Sigmoid colon (tissue), 4 donors: ENCODE results near the gene CCDC138.

ENCODE experiments used
- EP300 ChIP-seq, 4 donors: sonication (generic); formaldehyde crosslinking; IDR thresholded peaks; one replicate each; pipeline ENCODE4 v1.6.1; 2017; ENCODE audit warnings: antibody characterized with exemption in 4 of 4
- POLR2A ChIP-seq, 2 donors: fragments of 450-650 bp; IDR thresholded peaks; one replicate each; pipeline ENCODE4 v1.6.1; 2016; ENCODE audit warnings: antibody characterized with exemption in 2 of 2, mild to moderate bottlenecking in 2 of 2, moderate library complexity in 2 of 2
- POLR2AphosphoS5 ChIP-seq, 4 donors: sonication (generic); formaldehyde crosslinking; IDR thresholded peaks; one replicate each; pipeline ENCODE4 v1.6.1; 2017; ENCODE audit warnings: antibody characterized with exemption in 4 of 4
- TF ChIP-seq, protein P1 (sequence below), 4 experiments: fragments of 450-650 bp in 3 of 4; fragments of 200-600 bp in 1 of 4; IDR thresholded peaks; one replicate each; pipeline ENCODE4 v1.5.1; 2016 to 2019; ENCODE audit warnings: antibody characterized with exemption in 4 of 4, mild to moderate bottlenecking in 3 of 4, moderate library complexity in 2 of 4

DNA sequence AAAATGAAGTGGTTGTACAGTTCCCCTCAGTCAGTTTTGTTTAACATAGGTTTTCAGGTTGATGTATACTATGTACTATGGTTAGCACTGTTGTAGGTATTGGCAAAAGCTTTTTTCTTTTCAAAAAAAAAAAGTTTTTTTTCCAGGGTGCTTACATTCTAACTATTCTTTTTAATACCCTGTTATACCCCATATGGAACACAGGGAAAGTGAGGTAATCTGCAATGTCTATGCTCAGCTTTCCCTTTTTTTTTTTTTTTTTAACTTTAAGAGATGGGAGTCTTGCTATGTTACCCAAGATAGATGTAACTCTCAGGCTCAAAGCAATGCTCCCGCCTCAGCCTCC, 590 bp upstream of the CCDC138 start:
- TF ChIP-seq, protein P1, sequence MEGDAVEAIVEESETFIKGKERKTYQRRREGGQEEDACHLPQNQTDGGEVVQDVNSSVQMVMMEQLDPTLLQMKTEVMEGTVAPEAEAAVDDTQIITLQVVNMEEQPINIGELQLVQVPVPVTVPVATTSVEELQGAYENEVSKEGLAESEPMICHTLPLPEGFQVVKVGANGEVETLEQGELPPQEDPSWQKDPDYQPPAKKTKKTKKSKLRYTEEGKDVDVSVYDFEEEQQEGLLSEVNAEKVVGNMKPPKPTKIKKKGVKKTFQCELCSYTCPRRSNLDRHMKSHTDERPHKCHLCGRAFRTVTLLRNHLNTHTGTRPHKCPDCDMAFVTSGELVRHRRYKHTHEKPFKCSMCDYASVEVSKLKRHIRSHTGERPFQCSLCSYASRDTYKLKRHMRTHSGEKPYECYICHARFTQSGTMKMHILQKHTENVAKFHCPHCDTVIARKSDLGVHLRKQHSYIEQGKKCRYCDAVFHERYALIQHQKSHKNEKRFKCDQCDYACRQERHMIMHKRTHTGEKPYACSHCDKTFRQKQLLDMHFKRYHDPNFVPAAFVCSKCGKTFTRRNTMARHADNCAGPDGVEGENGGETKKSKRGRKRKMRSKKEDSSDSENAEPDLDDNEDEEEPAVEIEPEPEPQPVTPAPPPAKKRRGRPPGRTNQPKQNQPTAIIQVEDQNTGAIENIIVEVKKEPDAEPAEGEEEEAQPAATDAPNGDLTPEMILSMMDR (IDR thresholded peaks at IDR 0.05) = no peak
- TF ChIP-seq POLR2A (IDR thresholded peaks at IDR 0.05) (no peak), POLR2AphosphoS5 (IDR thresholded peaks at IDR 0.05) (no peak), EP300 (IDR thresholded peaks at IDR 0.05) (no peak)
